Activated CD8-positive, alpha-beta memory T cell treated with anti-CD3 and anti-CD28 coated beads for 24 hours (primary cell): ENCODE data around the gene UBE3B.

Source experiments
- DNase-seq: peaks from one replicate; pipeline ENCODE4 v3.0.0-alpha.2; 2020

The UBE3B gene

DNA sequence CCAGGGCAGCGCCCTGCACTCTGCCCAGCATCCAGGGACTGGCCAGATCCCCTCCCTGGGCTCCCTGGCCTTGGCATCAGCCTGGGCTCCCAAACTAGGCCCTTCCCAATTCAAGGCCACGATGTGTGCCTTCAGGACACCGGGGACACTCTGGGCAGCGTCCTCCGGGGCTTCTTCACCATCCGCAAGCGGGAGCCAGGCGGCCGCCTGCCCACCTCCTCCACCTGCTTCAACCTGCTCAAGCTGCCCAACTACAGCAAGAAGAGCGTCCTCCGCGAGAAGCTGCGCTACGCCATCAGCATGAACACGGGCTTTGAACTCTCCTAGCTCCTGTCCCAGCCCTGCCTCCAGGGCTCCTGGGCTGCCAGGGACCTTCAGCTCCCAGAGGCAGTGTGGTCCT lies 57.0 kb downstream of the UBE3B start:
- DNase-seq = no peak

GRCh38 chr12:109535231-109535862 lies 57.9 kb downstream of the UBE3B start:
- no peak for DNase-seq

DNA sequence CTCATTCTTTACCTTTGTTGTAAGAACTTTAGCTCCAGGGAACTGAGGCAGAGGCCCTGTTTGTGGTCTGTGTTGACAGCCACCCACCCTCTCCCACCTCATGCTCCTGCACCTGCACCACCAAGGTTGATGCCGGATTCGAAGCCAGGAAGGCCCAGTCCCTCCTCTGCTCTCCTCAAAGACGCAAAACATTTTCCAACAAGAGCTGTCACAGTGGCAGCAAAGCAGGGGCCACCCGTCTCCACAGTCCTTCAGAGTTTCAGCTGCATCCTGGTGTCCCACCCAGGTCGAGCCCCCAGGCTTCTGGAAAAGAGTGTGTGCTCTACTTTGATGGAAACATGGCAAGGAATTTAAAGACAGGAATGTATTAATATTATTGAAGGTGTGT lies 58.4 kb downstream of the UBE3B start:
- no peak for DNase-seq

DNA sequence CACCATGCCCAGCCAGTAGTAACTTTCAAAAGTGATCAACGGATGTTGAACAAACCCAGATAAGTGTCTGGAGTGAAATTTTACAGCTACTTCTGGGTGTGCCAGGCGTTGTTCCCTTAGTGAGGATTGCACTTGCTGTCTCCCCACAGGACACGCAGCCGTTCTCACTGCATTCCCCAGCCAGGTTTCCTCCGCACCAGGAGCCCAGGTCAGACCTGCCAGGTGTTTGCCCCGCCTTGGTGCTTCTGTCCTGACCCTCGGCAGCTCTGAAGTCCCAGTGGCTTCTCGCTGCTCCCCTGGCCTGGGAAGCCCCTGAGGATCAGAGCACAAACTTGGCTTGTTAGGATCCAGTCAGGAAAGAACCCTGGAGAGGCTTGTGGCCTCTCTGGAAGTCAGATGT lies 59.7 kb downstream of the UBE3B start:
- DNase-seq = no peak

GRCh38 chr12:109538191-109538863 lies 60.9 kb downstream of the UBE3B start:
- DNase-seq = no peak

- DNase-seq = no peak
Measured at GRCh38 chr12:109539508-109539907, 62.1 kb downstream of the UBE3B start.

DNA sequence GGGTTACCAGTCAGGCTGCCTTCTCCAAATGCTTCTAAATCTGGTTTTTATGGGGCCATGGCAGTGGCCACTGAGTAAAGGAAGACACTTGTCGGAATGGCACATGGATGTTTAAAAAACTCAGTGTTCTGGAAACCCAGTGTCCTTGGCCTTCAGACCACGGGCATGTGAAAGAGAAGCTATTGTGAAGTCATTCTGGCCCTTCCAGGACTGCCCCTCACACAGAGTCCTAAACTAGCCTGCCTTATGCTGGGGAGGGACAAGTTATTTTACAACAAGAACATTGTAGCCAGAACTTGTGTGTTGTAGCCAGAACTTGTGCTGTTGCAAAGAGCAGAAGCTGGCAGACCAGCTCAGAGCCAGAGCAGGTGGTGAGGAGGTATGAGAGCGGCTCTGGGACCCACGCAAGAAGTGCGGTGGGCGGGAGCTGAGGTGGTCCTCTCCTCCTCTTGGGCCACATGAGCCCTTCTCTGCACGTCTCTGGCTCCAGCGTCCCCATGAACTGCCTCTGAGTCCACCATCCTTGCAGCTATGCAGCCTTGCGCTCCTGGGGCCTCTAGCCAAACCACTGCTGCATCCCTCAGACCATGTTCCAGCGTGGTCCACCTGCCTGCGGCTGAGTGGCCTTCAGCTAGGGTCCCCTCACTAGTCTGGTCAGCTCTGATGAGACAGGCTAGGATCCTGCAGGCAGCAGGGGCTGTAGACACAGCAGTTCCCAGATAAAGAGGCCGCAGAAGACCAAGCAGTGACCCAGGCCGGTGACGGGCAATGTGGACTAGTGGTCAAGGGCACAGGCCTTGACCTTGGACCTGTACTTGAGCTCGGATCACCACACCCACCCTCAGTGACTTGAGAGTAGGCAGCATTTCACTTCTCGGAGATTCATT lies 63.3 kb downstream of the UBE3B start:
- no peak for DNase-seq

DNA sequence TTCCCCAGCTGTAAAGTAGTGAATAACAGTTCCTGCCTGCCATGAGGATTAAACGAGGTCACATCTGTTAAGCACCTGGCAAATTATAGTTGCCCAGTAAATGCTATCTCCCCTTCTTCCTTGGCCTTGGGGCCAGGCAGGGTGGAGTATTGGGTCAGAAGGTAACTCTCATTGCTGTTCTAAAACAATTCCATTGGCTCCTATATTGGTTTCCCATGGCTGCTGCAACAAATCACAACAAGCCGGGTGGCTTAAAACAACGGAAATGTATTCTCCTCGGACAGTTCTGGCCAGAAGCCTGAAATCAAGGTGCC lies 63.9 kb downstream of the UBE3B start:
- DNase-seq = no peak

DNA sequence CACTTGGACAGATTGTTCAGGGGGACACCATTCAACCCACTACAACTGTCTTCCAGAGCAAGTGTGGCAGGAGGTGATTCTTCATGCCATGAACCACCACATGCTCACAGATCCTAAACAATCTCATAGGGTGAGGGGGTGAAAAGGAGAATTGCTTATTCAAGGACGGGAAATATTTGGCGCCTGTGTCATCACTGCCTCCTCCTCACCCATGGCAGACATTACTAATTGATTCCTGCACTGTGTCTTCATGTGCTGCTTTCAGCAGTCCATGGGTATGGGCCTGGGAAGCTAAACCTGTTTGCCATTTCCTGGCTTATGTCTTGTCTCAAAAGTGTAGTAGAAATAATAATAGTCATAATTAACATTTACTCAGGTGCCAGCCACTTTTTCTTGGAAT lies 64.6 kb downstream of the UBE3B start:
- no peak for DNase-seq

DNA sequence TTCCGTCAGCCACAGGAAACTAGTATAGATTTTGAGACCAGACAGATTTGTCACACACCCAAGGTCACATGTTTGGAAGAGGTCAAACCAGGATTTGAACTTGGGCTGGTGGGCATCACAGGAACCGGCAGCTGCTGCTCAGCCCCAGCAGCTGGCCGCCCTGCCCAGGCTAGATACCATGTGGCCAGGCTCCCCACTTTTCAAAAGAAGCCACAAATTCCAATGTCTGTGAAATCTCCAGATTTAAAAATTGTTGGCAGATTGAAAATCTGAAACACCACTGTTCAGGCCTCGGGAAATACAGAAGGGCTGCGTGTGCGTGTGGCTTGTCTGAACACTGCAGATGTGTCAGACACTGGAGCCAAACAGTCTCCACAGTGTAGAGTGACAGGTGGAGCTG lies 65.4 kb downstream of the UBE3B start:
- no peak for DNase-seq

- DNase-seq = no peak
Measured at GRCh38 chr12:109544955-109545531, 67.6 kb downstream of the UBE3B start.

- no peak for DNase-seq
Measured at GRCh38 chr12:109545826-109546225, 68.4 kb downstream of the UBE3B start.

- DNase-seq = no peak
Measured at GRCh38 chr12:109547286-109547685, 69.9 kb downstream of the UBE3B start.

- DNase-seq = no peak
Measured at GRCh38 chr12:109548258-109548657, 70.8 kb downstream of the UBE3B start.

GRCh38 chr12:109549613-109550270 lies 72.3 kb downstream of the UBE3B start:
- DNase-seq = no peak

- DNase-seq = no peak
Measured at GRCh38 chr12:109550281-109550680, 72.8 kb downstream of the UBE3B start.

GRCh38 chr12:109551108-109551507 lies 73.7 kb downstream of the UBE3B start:
- DNase-seq = no peak

GRCh38 chr12:109552971-109553370 lies 75.5 kb downstream of the UBE3B start:
- DNase-seq = no peak

DNA sequence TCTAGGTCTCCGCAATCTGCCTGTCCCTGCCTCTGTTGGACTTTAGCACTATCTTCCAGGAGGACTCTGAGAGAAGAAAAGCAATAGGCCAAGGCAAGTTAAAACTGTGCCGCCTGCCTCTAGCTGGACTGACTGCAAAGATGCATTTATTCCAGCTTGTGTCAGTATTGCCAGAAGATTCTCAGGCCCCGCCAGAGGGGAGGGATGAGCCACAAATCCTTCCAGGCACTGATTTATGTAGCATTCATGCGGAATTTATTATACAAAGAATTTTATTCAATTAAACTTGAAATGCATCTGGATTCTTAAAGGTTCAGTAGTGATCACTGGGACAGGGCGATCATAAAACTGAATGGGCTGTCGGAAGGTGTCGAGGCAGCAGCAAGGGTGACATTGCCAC lies 76.0 kb downstream of the UBE3B start:
- no peak for DNase-seq

DNA sequence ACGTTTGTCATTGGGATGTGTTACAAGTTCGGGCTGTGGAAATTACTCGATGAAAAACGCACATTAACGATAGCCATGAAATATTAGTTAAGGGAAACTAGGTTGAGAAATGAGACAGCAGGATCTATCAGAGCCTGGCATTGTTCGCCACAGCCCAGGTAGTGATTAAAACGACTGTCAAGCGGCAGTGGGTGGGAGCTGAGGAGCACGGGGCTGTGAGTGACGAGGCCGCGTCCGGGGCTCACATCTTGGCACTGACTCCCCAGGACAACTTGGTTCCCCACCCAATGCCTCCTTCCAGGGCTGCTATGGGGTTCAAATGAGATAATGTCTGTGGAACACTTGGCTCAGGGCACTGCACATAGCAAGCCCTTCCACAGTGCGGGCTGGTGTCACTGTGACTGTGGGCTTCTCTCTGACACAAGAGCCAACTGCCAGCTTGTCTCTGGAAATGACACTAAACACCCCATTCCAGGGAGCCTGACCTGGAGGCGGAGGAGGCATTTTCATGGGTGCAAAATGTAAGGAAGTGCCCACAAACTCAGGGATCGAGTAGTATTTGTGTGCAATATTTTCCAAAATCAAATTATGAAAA lies 76.6 kb downstream of the UBE3B start:
- DNase-seq = no peak

- DNase-seq = no peak
Measured at GRCh38 chr12:109554761-109555160, 77.3 kb downstream of the UBE3B start.

DNA sequence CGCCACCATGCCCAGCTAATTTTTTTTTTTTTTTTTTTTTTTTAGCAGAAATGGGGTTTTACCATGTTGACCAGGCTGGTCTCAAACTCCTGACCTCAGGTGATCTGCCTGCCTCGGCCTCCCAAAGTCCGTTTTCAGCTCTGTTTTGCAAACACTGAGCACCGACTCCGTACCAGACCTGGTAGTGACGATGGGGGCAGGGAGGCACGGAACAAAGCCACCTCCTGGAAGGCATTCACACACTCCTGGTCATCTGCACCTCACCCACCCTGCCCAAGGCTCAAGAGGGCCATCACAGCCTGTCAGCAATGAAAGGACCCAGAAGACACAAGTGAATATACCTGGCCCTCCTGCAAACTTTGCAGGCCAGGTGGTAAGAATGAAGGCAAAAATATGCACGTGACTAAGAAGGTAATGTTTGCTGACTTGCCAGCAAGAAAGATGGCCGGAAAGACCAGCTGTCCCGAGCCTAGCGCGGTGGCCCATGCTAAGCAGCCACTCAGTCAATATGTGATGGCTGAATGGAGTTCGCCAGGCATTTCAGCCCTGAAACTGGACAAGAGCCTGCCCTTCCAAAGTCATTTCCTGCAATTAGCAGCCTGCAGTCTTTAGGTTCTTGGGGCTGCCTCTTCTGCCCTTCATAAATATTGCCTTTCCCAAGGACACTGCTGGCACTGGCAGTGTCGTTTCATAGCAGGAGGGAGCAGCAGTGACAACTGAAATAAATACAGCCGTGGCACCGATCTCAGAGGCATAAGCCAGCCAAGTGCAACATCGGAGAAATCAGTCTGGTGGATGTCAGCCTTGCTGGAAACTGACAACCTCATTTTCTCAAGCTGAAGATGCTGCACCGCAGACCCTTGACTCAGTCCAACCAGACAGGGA lies 78.2 kb downstream of the UBE3B start:
- DNase-seq = no peak
